ENCODE results near the gene PCDH15.

PCDH15 gene

GRCh38 chr10:54081950-54082349 is 719.1 kb downstream of the PCDH15 start:
- H3K4me3 Mint-ChIP-seq = no peak overlapping the region
- no peaks in the 10 kb centered on the region for H3K27me3 Mint-ChIP-seq (ENCODE audit: low read depth)

GRCh38 chr10:54067361-54067760 is 733.7 kb downstream of the PCDH15 start:
- H3K9me3 Mint-ChIP-seq = peaks cover 13% of the 10 kb centered on the region
- no peaks in the 10 kb centered on the region for H3K4me1 Mint-ChIP-seq (ENCODE audit: low read depth)
- no peak for DNase-seq (ENCODE audit: low spot score)
- H3K36me3 Mint-ChIP-seq (ENCODE audit: low read depth) = no peaks in the 10 kb centered on the region
- no peak overlapping the region for H3K27ac Mint-ChIP-seq
- H3K4me3 Mint-ChIP-seq = no peak overlapping the region
- H3K27me3 Mint-ChIP-seq (ENCODE audit: low read depth) = no peaks in the 10 kb centered on the region

More at GRCh38 chr10:54081950-54082349, 719.1 kb downstream of the PCDH15 start:
- no peak for DNase-seq (ENCODE audit: low spot score)
- no peaks in the 10 kb centered on the region for H3K36me3 Mint-ChIP-seq (ENCODE audit: low read depth)
- H3K27ac Mint-ChIP-seq = no peak overlapping the region
- no peaks in the 10 kb centered on the region for H3K4me1 Mint-ChIP-seq (ENCODE audit: low read depth)
- peaks cover 12% of the 10 kb centered on the region for H3K9me3 Mint-ChIP-seq

GRCh38 chr10:54066646-54067045 is 734.4 kb downstream of the PCDH15 start:
- no peak for DNase-seq (ENCODE audit: low spot score)
- Mint-ChIP-seq H3K4me1 (ENCODE audit: low read depth) (no peaks in the 10 kb centered on the region), H3K9me3 (peaks cover 11% of the 10 kb centered on the region), H3K27me3 (ENCODE audit: low read depth) (no peaks in the 10 kb centered on the region), H3K36me3 (ENCODE audit: low read depth) (no peaks in the 10 kb centered on the region), H3K27ac (no peak overlapping the region), H3K4me3 (no peak overlapping the region)

GRCh38 chr10:54065106-54065505 is 735.9 kb downstream of the PCDH15 start:
- H3K4me1 Mint-ChIP-seq (ENCODE audit: low read depth) = no peaks in the 10 kb centered on the region
- H3K27ac Mint-ChIP-seq = no peak overlapping the region
- peaks cover 15% of the 10 kb centered on the region for H3K9me3 Mint-ChIP-seq
- H3K36me3 Mint-ChIP-seq (ENCODE audit: low read depth) = no peaks in the 10 kb centered on the region
- H3K4me3 Mint-ChIP-seq = no peak overlapping the region
- no peaks in the 10 kb centered on the region for H3K27me3 Mint-ChIP-seq (ENCODE audit: low read depth)
- DNase-seq (ENCODE audit: low spot score) = no peak

DNA sequence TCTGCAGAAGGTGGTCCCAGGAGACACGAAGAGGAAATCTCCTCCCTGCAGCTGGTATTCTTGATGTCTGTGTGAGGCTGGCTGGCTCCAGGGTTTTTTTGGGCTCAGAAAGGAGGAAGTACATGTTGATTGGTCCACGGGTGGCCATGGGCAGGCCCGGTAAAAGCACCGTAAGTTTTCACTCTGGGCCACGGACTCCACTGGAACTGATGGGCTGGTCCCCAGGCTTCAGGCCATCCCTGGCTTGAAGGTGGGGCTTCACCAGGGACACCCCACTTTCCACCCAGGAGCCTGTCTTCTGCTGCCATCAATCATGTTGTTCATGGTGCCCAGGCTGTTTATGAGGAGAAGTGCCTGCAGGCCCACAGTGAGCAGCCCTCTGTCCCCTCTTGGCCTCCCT is 736.8 kb downstream of the PCDH15 start:
- Mint-ChIP-seq H3K27ac (no peak overlapping the region), H3K9me3 (peaks cover 23% of the 10 kb centered on the region), H3K27me3 (ENCODE audit: low read depth) (no peaks in the 10 kb centered on the region), H3K36me3 (ENCODE audit: low read depth) (no peaks in the 10 kb centered on the region), H3K4me1 (ENCODE audit: low read depth) (no peaks in the 10 kb centered on the region), H3K4me3 (no peak overlapping the region)
- DNase-seq (ENCODE audit: low spot score) = no peak

DNA sequence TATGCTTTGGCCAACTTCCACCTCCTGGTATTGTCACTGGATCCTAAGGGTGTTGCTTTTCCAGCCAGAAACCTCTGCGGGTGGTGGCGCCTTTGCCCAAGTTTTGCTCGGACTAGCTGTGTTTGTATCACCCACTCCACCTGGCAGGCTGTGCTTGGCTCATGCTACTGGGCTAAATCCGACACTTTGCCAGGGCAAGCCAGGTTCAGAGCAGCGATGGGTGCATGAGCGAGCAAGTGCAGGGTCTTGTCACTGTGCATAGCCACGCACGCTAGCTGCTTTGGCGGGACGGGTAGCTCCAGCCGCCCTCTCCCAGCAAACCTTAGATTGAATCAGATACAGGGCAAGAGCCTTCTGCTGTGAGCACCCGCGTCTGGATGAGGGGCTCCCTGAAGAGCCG is 737.5 kb downstream of the PCDH15 start:
- Mint-ChIP-seq H3K36me3 (ENCODE audit: low read depth) (no peaks in the 10 kb centered on the region), H3K27me3 (ENCODE audit: low read depth) (no peaks in the 10 kb centered on the region), H3K27ac (no peak overlapping the region), H3K4me3 (no peak overlapping the region), H3K9me3 (peaks cover 28% of the 10 kb centered on the region), H3K4me1 (ENCODE audit: low read depth) (no peaks in the 10 kb centered on the region)
- no peak for DNase-seq (ENCODE audit: low spot score)

DNA sequence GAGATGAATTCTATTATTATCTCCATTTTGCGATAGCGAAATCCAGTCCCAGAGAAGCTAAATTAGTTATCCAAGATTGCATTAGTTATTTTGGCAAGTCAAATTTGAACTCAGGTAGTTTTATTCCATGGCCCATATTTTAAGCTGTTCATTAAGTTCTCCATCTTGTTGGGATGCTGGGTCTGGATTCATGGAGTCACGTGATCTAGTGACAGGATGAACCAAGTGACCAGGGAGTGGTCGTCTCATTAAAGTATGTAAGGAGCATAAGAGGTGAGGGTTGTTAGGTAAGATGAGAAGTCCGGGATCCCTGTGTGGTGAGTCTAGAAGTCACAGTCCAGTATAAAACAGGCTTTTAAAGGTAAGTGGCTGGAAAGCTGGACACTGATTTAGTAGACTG is 740.5 kb downstream of the PCDH15 start:
- no peak overlapping the region for H3K4me3 Mint-ChIP-seq
- no peak overlapping the region for H3K27ac Mint-ChIP-seq
- no peaks in the 10 kb centered on the region for H3K36me3 Mint-ChIP-seq (ENCODE audit: low read depth)
- H3K27me3 Mint-ChIP-seq (ENCODE audit: low read depth) = no peaks in the 10 kb centered on the region
- H3K4me1 Mint-ChIP-seq (ENCODE audit: low read depth) = no peaks in the 10 kb centered on the region
- H3K9me3 Mint-ChIP-seq = peaks cover 46% of the 10 kb centered on the region
- DNase-seq (ENCODE audit: low spot score) = no peak

DNA sequence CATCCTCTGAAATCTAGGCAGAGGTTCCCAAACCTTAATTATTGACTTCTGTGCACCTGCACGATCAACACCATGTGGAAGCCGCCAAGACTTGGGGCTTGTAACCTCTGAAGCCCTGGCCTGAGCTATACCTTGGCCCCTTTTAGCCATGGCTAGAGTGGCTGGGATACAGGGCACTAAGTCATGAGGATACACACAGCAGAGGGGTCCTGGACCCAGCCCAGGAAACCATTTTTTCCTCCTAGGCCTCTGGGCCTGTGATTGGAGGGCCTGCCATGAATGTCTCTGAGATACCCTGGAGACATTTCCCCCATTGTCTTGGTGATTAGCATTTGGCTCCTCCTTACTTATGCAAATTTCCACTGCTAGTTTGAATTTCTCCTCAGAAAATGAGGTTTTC is 743.7 kb downstream of the PCDH15 start:
- Mint-ChIP-seq H3K36me3 (ENCODE audit: low read depth) (no peaks in the 10 kb centered on the region), H3K4me3 (no peak overlapping the region), H3K27me3 (ENCODE audit: low read depth) (no peaks in the 10 kb centered on the region), H3K4me1 (ENCODE audit: low read depth) (no peaks in the 10 kb centered on the region), H3K27ac (no peak overlapping the region), H3K9me3 (peaks cover 49% of the 10 kb centered on the region)
- no peak for DNase-seq (ENCODE audit: low spot score)

- Mint-ChIP-seq H3K36me3 (ENCODE audit: low read depth) (no peaks in the 10 kb centered on the region), H3K4me3 (no peak overlapping the region), H3K27ac (no peak overlapping the region), H3K4me1 (ENCODE audit: low read depth) (no peaks in the 10 kb centered on the region), H3K27me3 (ENCODE audit: low read depth) (no peaks in the 10 kb centered on the region), H3K9me3 (peaks cover 9% of the 10 kb centered on the region)
- DNase-seq (ENCODE audit: low spot score) = no peak
Observed at GRCh38 chr10:54026340-54026739, 774.7 kb downstream of the PCDH15 start.

- Mint-ChIP-seq H3K4me3 (no peak overlapping the region), H3K27me3 (ENCODE audit: low read depth) (no peaks in the 10 kb centered on the region), H3K4me1 (ENCODE audit: low read depth) (no peaks in the 10 kb centered on the region), H3K9me3 (peaks cover 37% of the 10 kb centered on the region), H3K36me3 (ENCODE audit: low read depth) (no peaks in the 10 kb centered on the region), H3K27ac (no peak overlapping the region)
- no peak for DNase-seq (ENCODE audit: low spot score)
Observed at GRCh38 chr10:54011117-54011516, 789.9 kb downstream of the PCDH15 start.

DNA sequence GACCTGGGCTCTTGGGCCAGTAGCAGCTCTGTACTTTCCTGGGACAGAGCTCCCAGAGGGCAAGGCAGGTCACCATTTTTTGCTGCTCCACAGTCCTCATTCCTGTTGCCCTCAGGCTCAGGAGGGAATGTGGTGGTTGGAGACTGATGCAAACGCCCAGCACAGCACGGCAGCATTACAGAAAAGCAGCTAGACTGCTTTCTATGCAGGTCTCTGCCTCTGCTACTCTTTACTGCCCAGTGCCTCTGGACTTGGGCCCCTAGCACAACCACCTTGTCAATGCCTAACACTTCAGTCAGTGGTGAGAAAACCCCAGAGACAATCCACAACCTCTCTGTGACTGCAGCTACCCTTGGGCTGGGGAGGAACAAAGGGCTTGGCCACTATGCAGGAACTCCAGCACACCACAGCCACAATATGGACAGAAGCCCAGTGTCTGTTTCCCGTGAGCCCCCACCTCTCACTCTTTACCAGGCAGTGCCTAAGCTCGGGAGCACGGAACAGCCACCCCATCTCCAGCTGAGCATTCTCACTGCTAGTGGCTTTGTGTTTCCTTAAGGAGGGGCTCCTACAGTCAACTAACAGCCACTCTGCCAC is 790.6 kb downstream of the PCDH15 start:
- H3K36me3 Mint-ChIP-seq (ENCODE audit: low read depth) = no peaks in the 10 kb centered on the region
- no peak for DNase-seq (ENCODE audit: low spot score)
- no peak overlapping the region for H3K27ac Mint-ChIP-seq
- no peaks in the 10 kb centered on the region for H3K27me3 Mint-ChIP-seq (ENCODE audit: low read depth)
- no peak overlapping the region for H3K4me3 Mint-ChIP-seq
- no peaks in the 10 kb centered on the region for H3K4me1 Mint-ChIP-seq (ENCODE audit: low read depth)
- peaks cover 36% of the 10 kb centered on the region for H3K9me3 Mint-ChIP-seq

DNA sequence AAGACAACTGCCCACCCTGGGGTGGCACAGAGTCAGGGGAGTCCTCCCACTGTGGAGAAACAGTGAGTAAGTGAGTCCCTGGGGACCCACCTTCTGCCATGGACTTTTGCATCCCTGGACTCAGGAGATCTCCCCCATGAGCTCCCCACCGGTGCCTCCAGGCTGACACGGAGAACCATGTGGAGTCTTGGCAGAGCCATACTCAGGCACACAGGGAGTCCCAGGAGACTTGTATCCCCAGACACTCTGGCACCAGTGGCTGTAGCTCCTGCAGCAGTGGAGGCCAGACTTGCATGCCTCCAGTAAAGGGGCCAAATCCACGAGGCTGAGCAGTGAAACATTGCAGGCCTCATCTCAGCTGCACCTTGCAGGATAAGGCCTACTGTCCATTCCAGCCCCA is 791.4 kb downstream of the PCDH15 start:
- H3K27ac Mint-ChIP-seq = no peak overlapping the region
- peaks cover 35% of the 10 kb centered on the region for H3K9me3 Mint-ChIP-seq
- no peaks in the 10 kb centered on the region for H3K4me1 Mint-ChIP-seq (ENCODE audit: low read depth)
- H3K4me3 Mint-ChIP-seq = no peak overlapping the region
- no peaks in the 10 kb centered on the region for H3K27me3 Mint-ChIP-seq (ENCODE audit: low read depth)
- no peak for DNase-seq (ENCODE audit: low spot score)
- H3K36me3 Mint-ChIP-seq (ENCODE audit: low read depth) = no peaks in the 10 kb centered on the region

- Mint-ChIP-seq H3K27ac (no peak overlapping the region), H3K4me1 (ENCODE audit: low read depth) (no peaks in the 10 kb centered on the region), H3K9me3 (peaks cover 16% of the 10 kb centered on the region), H3K4me3 (no peak overlapping the region), H3K27me3 (ENCODE audit: low read depth) (no peaks in the 10 kb centered on the region), H3K36me3 (ENCODE audit: low read depth) (no peaks in the 10 kb centered on the region)
- DNase-seq (ENCODE audit: low spot score) = no peak
Observed at GRCh38 chr10:54002077-54002476, 799.0 kb downstream of the PCDH15 start.

- H3K9me3 Mint-ChIP-seq = peaks cover 6% of the 10 kb centered on the region
- no peak overlapping the region for H3K27ac Mint-ChIP-seq
- H3K36me3 Mint-ChIP-seq (ENCODE audit: low read depth) = no peaks in the 10 kb centered on the region
Observed at GRCh38 chr10:53997953-53998352, 803.1 kb downstream of the PCDH15 start.

DNA sequence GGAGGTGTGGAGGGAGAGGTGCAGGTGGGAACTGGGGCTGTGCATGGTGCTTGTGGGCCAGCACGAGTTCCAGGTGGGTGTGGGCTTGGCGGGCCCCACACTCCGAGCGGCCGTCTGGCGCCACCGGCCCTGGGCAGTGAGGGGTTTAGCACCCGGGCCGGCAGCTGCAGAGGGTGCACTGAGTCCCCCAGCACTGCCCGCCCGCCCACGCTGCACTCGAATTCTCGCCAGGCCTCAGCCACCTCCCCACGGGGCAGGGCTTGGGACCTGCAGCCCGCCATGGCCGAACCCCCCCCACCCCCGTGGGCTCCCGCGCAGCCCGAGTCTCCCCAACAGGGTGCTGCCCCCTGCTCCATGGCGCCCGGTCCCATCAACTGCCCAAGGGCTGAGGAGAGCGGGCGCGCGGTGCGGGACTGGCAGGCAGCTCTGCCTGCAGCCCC is 810.2 kb downstream of the PCDH15 start:
- no peak for DNase-seq (ENCODE audit: low spot score)
- Mint-ChIP-seq H3K27me3 (ENCODE audit: low read depth) (no peaks in the 10 kb centered on the region), H3K9me3 (peaks cover 20% of the 10 kb centered on the region), H3K36me3 (ENCODE audit: low read depth) (no peaks in the 10 kb centered on the region), H3K4me1 (ENCODE audit: low read depth) (no peaks in the 10 kb centered on the region), H3K4me3 (no peak overlapping the region), H3K27ac (no peak overlapping the region)

More at GRCh38 chr10:53997953-53998352, 803.1 kb downstream of the PCDH15 start:
- Mint-ChIP-seq H3K27me3 (ENCODE audit: low read depth) (no peaks in the 10 kb centered on the region), H3K4me1 (ENCODE audit: low read depth) (no peaks in the 10 kb centered on the region), H3K4me3 (no peak overlapping the region)
- no peak for DNase-seq (ENCODE audit: low spot score)

Data from T-helper 2 cell treated with Interferon-gamma antibody and Interleukin-4, amounts not matched to agents 5 μg/mL and 100 μg/mL, for 36 hours (primary cell).